Measurements from ENCODE around the gene SNX10. TPM values are rescaled to one million over a fixed set of nuclear protein-coding genes. Genes with fewer than 3 reads are reported as not detected.

SNX10 gene
- total RNA-seq, 2 donors from 2014 or later: 2.4 to 3.0 TPM

- ATAC-seq (peak; percentile 10), DNase-seq (no peak)
- intact Hi-C loops (cut with DNase I, micrococcal nuclease): no loop called here
These were observed 2.1 kb downstream of the SNX10 start for GRCh38 chr7:26293569-26294308.

GRCh38 chr7:26295015-26295414 lies 3.4 kb downstream of the SNX10 start:
- DNase-seq (no peak), ATAC-seq (no peak)
- intact Hi-C loops (cut with DNase I, micrococcal nuclease): no loop called here

DNA sequence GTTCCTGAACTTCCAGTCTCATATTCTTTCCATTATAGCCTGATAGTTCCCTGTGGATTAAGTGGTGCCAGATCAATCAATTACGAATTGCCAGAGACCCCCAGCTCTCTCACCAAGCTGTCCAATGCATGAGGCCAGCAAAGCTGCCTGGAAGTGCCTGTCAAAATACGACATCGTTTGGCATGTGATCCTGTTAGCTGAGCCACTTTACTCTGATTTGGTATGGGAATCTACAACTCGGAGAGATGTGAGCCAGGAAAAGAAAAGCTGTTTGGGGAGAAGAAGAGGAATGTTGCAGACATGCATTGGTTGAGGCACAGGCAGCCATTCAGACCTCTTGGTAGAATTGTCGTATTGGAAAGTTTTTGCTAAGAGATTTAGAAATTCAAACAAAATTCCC lies 3.9 kb downstream of the SNX10 start:
- DNase-seq: no peak
- no peak for ATAC-seq
- intact Hi-C loops (cut with DNase I, micrococcal nuclease): no loop called here

DNA sequence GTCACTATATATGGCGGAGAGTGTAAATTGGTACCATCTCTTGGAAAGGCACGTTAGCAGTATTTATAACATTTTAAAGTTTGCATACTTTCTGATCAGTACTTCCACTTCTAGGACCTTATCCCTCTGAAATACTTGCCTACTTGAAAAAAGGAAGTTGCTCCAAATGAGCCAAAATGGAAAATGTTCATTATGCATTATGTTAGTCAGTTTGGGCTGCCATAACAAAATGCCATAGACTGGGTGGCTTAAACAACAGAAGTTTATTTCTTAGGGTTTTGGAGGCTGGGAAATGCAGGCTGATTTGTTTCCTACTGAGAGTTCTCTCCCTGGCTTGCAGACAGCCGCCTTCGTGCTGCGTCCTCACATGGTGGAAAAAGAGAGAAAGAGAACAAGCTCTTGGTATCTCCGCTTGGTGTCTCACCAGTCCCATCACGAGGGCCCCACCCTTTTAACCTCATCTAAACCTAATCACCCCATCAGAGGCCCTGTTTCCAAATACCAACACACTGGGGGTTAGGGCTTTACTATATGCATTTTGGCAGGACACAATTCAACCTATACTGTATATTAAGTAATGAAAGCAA lies 6.9 kb downstream of the SNX10 start:
- DNase-seq (no peak), ATAC-seq (no peak)
- intact Hi-C loops (cut with DNase I, micrococcal nuclease): no loop called here

DNA sequence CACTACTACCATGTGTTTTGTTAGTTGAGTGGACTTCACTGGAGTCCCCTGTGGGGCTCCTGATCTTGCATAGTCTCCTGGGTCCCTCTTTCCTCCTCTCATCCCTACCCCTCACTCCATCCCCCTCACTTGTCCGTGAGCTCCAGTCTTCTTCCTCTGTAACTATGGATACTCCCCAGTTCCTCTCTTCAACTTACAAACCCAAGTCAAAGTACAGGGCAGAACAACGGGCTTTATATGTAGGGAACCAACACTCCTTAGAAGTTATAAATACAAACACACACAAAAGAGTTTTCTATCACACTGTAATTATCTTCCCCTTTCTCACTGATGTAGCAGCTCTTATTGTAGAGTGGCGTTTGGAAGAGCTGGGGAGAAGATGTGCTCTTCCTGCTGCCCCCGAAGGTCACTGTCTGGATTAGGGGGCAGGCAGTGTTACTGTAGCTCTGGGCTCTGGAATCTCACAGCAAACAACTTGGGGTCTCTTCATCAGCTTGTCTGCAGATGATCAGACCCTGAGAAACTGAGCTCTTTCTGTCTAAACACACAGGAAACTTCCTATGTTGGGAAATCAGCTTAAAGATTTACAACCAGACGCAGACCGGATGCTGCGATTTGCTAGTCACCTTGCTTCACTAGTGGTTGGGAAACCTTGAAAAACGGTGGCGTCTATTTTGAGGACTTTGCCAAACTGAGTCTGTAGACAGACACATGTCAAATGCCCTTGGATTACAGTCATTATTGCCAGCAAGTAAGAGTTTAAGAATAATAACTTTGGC lies 13.6 kb downstream of the SNX10 start:
- intact Hi-C loops (cut with DNase I, micrococcal nuclease): no loop called here
- DNase-seq: no peak

DNA sequence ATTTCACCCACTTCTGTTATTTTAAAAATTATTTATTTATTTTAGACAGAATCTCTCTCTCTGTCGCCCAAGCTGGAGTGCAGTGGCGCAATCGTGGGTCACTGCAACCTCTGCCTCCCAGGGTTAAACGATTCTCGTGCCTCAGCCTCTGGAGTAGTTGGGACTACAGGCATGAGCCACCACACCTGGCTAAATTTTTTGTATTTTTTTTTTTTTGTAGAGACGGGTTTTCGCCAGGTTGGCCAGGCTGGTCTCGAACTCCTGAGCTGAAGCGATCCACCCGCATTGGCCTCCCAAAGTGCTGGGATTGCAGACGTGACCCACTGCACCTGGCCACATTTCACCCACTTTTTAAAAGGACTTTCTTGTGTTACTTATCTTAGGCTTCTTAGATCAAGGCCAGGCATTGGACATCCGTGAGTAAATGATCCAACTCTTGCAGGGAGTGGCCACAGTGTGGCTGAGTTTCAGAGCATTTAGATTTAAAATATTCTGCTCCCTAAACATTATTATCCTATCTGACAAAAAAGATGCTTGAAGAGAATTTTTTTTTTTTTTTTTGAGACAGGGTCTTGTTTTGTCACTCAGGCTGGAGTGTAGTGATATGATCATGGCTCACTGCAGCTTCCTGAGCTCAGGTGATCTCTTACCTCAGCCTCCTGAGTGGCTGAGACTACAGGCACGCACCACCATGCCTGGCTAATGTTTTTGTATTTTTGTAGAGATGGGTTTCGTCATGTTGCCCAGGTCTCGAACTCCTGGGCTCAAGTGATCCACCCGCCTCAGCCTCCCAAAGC lies 14.4 kb downstream of the SNX10 start:
- intact Hi-C loops (cut with DNase I, micrococcal nuclease): no loop called here
- no peak for ATAC-seq
- DNase-seq: no peak

More for the DNA sequence above, 13.6 kb downstream of the SNX10 start:
- no peak for ATAC-seq

GRCh38 chr7:26306790-26307189 lies 15.1 kb downstream of the SNX10 start:
- ATAC-seq (no peak), DNase-seq (no peak)
- intact Hi-C loops (cut with DNase I, micrococcal nuclease): no loop called here

DNA sequence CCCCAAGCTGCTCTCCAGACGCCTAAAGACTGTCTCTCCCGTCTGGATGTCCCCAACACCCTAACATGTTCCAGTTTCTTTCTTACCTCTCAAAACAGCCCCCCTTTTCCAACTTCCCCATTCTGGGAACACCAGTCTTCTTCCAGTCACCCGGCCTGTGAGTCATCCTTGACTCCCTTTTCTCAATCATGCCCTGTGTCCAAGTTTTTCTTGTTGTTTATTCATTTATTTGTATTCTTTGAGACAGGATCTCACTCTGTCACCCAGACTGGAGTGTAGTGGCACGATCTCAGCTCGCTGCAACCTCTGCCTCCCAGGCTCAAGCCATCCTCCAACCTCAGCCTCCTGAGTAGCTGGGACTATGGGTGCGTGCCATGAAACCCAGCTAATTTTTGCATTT lies 15.6 kb downstream of the SNX10 start:
- ATAC-seq: no peak
- intact Hi-C loops (cut with DNase I, micrococcal nuclease): no loop called here
- no peak for DNase-seq

DNA sequence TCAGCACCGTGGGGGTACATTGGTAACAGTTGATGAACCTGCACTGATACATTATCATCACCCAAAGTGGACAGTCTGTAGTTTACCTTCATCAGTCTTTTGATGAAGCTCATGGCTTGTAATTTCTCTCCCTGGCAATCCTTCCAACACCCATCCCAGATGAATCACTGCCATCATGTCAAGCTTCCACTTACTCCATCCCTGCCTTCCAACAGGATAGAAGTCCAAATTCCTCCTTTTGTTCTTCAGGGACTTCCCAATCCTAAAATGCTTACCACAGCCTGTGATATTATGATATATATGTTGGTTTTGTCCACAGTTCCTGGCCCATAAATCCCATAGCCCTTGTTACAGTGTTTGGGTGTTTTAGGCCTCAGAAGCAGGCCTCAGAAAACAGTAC lies 16.1 kb downstream of the SNX10 start:
- DNase-seq (no peak), ATAC-seq (no peak)
- intact Hi-C loops (cut with DNase I, micrococcal nuclease): no loop called here

DNA sequence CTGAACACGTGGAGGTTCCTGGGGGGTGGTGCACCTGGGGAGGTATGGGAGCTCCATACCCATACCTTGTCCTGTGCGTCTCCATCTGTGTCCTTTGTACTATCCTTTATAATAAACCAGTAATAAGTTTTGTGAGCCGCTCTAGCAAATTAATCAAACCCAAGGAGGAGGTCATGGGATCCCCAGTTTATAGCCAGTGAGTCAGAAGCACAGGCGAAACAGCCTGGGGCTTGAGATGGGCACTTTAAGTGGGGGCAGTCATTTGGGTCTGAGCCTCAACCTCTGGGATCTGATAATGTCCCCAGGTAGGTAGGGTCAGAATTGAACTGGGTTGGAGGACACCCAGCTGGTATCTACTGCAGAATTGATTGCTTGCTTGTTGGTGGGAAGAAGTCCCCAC lies 16.9 kb downstream of the SNX10 start:
- no peak for ATAC-seq
- DNase-seq: no peak
- intact Hi-C loops (cut with DNase I, micrococcal nuclease): no loop called here

DNA sequence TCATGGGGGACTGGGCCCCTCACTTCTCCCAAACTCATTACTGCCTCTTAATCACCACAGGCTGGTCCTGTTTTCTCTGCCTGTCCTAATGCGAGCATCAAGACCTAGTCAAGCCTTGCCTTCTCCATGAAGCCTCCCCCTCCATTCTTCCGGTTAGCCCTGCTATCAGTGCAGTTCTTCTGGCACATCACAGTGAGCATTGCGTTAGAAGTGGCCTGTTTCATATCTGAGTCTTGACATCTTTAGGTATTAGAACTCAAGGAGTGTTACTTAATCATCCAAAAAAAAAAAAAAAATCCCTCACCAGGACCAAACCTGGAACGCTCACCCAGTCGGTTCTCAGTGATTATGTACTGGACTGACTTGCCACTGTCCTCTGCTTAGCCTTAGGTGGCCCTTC lies 17.4 kb downstream of the SNX10 start:
- intact Hi-C loops (cut with DNase I, micrococcal nuclease): no loop called here
- DNase-seq: no peak

DNA sequence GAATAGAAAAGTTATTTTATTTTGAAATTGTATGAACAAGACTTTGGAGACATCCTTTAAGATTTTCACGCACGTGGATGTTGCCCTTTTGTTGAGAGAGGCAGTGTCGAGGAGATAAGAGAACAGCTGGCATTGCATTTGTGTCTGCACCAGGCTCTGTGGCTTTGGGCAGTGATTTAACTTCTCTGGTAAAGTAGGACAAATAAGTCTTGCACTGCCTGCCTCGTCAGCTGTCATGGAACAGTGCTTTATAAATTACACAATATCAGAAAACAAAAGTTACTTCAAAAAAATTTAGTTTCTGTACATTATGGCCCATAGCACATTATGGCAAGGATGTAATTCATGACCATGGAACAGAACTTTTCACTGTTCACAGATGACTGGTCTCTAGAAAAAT lies 20.1 kb downstream of the SNX10 start:
- intact Hi-C loops (cut with DNase I, micrococcal nuclease): no loop called here
- DNase-seq (no peak), ATAC-seq (no peak)

More for the DNA sequence above, 17.4 kb downstream of the SNX10 start:
- no peak for ATAC-seq

- DNase-seq: no peak
- intact Hi-C loops (cut with DNase I, micrococcal nuclease): no loop called here
These were observed 25.5 kb downstream of the SNX10 start for GRCh38 chr7:26317211-26317610.

GRCh38 chr7:26318921-26319320 lies 27.3 kb downstream of the SNX10 start:
- ATAC-seq (no peak), DNase-seq (no peak)
- intact Hi-C loops (cut with DNase I, micrococcal nuclease): no loop called here

More at GRCh38 chr7:26317211-26317610, 25.5 kb downstream of the SNX10 start:
- no peak for ATAC-seq

DNA sequence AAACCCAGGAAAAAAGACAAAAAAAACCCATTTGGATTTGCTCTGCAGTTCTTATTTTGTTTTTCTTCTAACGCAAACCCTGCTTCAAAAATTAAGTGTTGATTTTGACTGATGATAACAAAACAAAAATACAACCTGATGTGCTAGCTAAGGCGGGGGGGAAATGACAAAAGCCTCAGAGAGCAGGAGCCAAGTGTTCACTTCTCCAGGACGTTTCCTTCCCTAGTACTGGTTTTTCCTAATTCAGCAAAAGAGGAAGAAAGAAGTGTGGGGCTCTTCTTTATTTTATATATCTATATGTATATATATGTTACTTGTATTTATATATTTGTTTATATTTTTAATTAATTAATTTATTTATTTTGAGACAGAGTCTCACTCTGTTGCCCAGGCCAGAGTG lies 28.0 kb downstream of the SNX10 start:
- DNase-seq (no peak), ATAC-seq (no peak)
- intact Hi-C loops (cut with DNase I, micrococcal nuclease): no loop called here

DNA sequence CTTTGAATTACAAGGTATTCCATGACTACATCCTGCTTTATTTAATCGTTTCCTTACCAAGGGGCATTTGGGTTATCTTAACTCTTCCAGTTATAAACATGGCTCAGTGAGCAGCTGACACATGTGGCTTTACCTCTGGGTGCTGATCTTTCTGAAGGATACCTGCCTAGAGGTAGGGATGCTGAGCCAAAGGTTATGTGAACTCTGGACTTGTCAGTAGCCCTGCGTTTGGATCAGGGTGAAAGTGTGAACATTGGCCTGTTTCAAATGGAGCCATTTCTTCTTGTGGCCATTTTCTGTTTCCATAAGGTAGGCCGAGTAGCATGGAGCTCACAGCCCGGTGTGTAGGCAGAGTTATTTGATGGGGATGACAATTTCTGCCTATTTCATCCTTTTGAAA lies 29.2 kb downstream of the SNX10 start:
- intact Hi-C loops (cut with DNase I, micrococcal nuclease): no loop called here
- DNase-seq (no peak), ATAC-seq (no peak)

GRCh38 chr7:26321435-26321834 lies 29.8 kb downstream of the SNX10 start:
- ATAC-seq (no peak), DNase-seq (no peak)
- intact Hi-C loops (cut with DNase I, micrococcal nuclease): no loop called here

- DNase-seq (no peak), ATAC-seq (no peak)
- intact Hi-C loops (cut with DNase I, micrococcal nuclease): no loop called here
These were observed 34.5 kb downstream of the SNX10 start for GRCh38 chr7:26326211-26326610.
